C4-2B (cell line): Measurements from ENCODE around the gene PPP6C.
"Not testable (repeated sequence)": the region's sequence is repeated elsewhere in the genome, so short reads cannot be mapped to it uniquely, and the experiment has no call there.

ENCODE experiments used
- H3K27ac ChIP-seq: fragments of 450-650 bp; 2 replicates; pipeline ENCODE4 v1.5.1; 2017
- CTCF ChIP-seq: fragments of 450-650 bp; conservative IDR thresholded peaks from 2 replicates; pipeline ENCODE4 v1.5.1; 2017; ENCODE audit warnings: mild to moderate bottlenecking
- ZFX ChIP-seq: fragments of 450-650 bp; IDR thresholded peaks from 2 replicates; pipeline ENCODE4 v1.6.1; 2017

PPP6C gene

GRCh38 chr9:125190361-125190801, 778 bp upstream of the PPP6C start:
- no peak for TF ChIP-seq ZFX
- TF ChIP-seq CTCF = no peak

GRCh38 chr9:125189011-125189360, 617 bp downstream of the PPP6C start:
- TF ChIP-seq CTCF (no peak), ZFX (no peak)
- peak overlapping the region; percentile 82 for H3K27ac ChIP-seq

More at GRCh38 chr9:125190361-125190801, 778 bp upstream of the PPP6C start:
- peak overlapping the region; percentile 82 for H3K27ac ChIP-seq

- TF ChIP-seq CTCF (no peak), ZFX (no peak)
- no peak overlapping the region for H3K27ac ChIP-seq
These were observed 6.0 kb downstream of the PPP6C start for GRCh38 chr9:125183561-125183960.

GRCh38 chr9:125183054-125183453, 6.5 kb downstream of the PPP6C start:
- no peak overlapping the region for H3K27ac ChIP-seq
- TF ChIP-seq CTCF (no peak), ZFX (no peak)

- H3K27ac ChIP-seq = not testable (repeated sequence)
These were observed 7.8 kb downstream of the PPP6C start for GRCh38 chr9:125181756-125182155.

GRCh38 chr9:125180876-125181275, 8.7 kb downstream of the PPP6C start:
- H3K27ac ChIP-seq = no peak overlapping the region
- no peak for TF ChIP-seq ZFX
- no peak for TF ChIP-seq CTCF

- not testable (repeated sequence) for H3K27ac ChIP-seq
These were observed 9.8 kb downstream of the PPP6C start for GRCh38 chr9:125179776-125180175.

GRCh38 chr9:125177888-125178287, 11.7 kb downstream of the PPP6C start:
- no peak overlapping the region for H3K27ac ChIP-seq
- TF ChIP-seq ZFX (no peak), CTCF (no peak)

- no peak for TF ChIP-seq ZFX
- TF ChIP-seq CTCF = no peak
- H3K27ac ChIP-seq = no peak overlapping the region
These were observed 13.0 kb downstream of the PPP6C start for GRCh38 chr9:125176636-125177035.
